Jurkat, Clone E6-1 (cell line): ENCODE measurements around the gene AFAP1L1.
"Not testable (repeated sequence)": the region's sequence is repeated elsewhere in the genome, so short reads cannot be mapped to it uniquely, and the experiment has no call there.

ENCODE experiments used
- DNase-seq: peaks from one replicate; pipeline ENCODE4 v3.0.0-alpha.2; 2011; ENCODE audit warnings: low read depth, low spot score
- H3K4me3 ChIP-seq: 2 replicates; pipeline ENCODE4 v1.5.1; 2011; ENCODE audit warnings: mild to moderate bottlenecking, low read length, control low read depth, moderate library complexity

The AFAP1L1 gene

GRCh38 chr5:149379818-149380374 is 108.2 kb downstream of the AFAP1L1 start:
- H3K4me3 ChIP-seq = no peak overlapping the region

GRCh38 chr5:149380466-149381121 is 108.9 kb downstream of the AFAP1L1 start:
- H3K4me3 ChIP-seq = no peak overlapping the region
- no peak for DNase-seq

More at GRCh38 chr5:149379818-149380374, 108.2 kb downstream of the AFAP1L1 start:
- DNase-seq = no peak

GRCh38 chr5:149381261-149381985 is 109.8 kb downstream of the AFAP1L1 start:
- H3K4me3 ChIP-seq = no peak overlapping the region
- DNase-seq = no peak

GRCh38 chr5:149381986-149382338 is 110.3 kb downstream of the AFAP1L1 start:
- DNase-seq = peak; percentile 42
- no peak overlapping the region for H3K4me3 ChIP-seq

GRCh38 chr5:149382517-149383220 is 111.0 kb downstream of the AFAP1L1 start:
- no peak overlapping the region for H3K4me3 ChIP-seq
- DNase-seq = no peak

GRCh38 chr5:149383399-149383798 is 111.7 kb downstream of the AFAP1L1 start:
- no peak for DNase-seq
- no peak overlapping the region for H3K4me3 ChIP-seq

GRCh38 chr5:149386166-149386565 is 114.5 kb downstream of the AFAP1L1 start:
- DNase-seq = no peak
- no peak overlapping the region for H3K4me3 ChIP-seq

- no peak overlapping the region for H3K4me3 ChIP-seq
- DNase-seq = no peak
These were observed 115.5 kb downstream of the AFAP1L1 start for GRCh38 chr5:149387081-149387631.

- DNase-seq = no peak
- no peak overlapping the region for H3K4me3 ChIP-seq
These were observed 116.3 kb downstream of the AFAP1L1 start for GRCh38 chr5:149387982-149388381.

- no peak overlapping the region for H3K4me3 ChIP-seq
- DNase-seq = no peak
These were observed 117.0 kb downstream of the AFAP1L1 start for GRCh38 chr5:149388498-149389190.

GRCh38 chr5:149389552-149390495 is 118.2 kb downstream of the AFAP1L1 start:
- DNase-seq = no peak
- H3K4me3 ChIP-seq = no peak overlapping the region

- DNase-seq = not testable (repeated sequence)
These were observed 119.4 kb downstream of the AFAP1L1 start for GRCh38 chr5:149391076-149391475.

More at GRCh38 chr5:149391076-149391475, 119.4 kb downstream of the AFAP1L1 start:
- not testable (repeated sequence) for H3K4me3 ChIP-seq
